Transverse colon (tissue), 4 donors: ENCODE measurements around the gene TOLLIP. TPM values are rescaled to one million over a fixed set of nuclear protein-coding genes. Genes with fewer than 3 reads are reported as not detected.

Source experiments
- DNase-seq: peaks from one replicate; pipeline ENCODE4 v3.0.0-alpha.2; 2019
- H3K27ac ChIP-seq, 4 donors: fragments of 200-600 bp; sonication (generic); 2 replicates each; pipeline ENCODE4 v1.5.1; 2016 to 2018; ENCODE audit warnings: inconsistent platforms in 4 of 4
- H3K27me3 ChIP-seq: fragments of 200-600 bp; sonication (generic); 2 replicates; pipeline ENCODE4 v1.5.1; 2017; ENCODE audit warnings: inconsistent platforms
- H3K36me3 ChIP-seq, 4 donors: fragments of 200-600 bp; sonication (generic); 2 replicates each; pipeline ENCODE4 v1.5.1; 2017 to 2019; ENCODE audit warnings: inconsistent platforms in 4 of 4
- H3K4me1 ChIP-seq, 4 donors: fragments of 200-600 bp; sonication (generic); 2 replicates each; pipeline ENCODE4 v1.5.1; 2017 to 2020; ENCODE audit warnings: inconsistent platforms in 4 of 4
- H3K4me3 ChIP-seq, 4 donors: fragments of 200-600 bp; sonication (generic); 1 replicate in 1 of 4; 2 replicates in 3 of 4; pipeline versions ENCODE4 v1.5.1 to v1.6.1; 2017 to 2019; ENCODE audit warnings: inconsistent platforms in 4 of 4
- H3K9me3 ChIP-seq, 2 donors: fragments of 200-600 bp; sonication (generic); 2 replicates each; pipeline ENCODE4 v1.5.1; 2017 to 2019; ENCODE audit warnings: inconsistent platforms in 2 of 2
- CTCF ChIP-seq, 5 experiments: fragments of 200-600 bp in 3 of 5; fragments of 450-650 bp in 2 of 5; sonication (generic) in 3 of 5; IDR thresholded peaks; 1 replicate in 2 of 5; 2 replicates in 3 of 5; pipeline ENCODE4 v1.5.1; 2016 to 2017; ENCODE audit warnings: antibody characterized with exemption in 5 of 5, inconsistent platforms in 3 of 5, mild to moderate bottlenecking in 2 of 5, moderate library complexity in 1 of 5
- EP300 ChIP-seq: sonication (generic); formaldehyde crosslinking; IDR thresholded peaks from one replicate; pipeline ENCODE4 v1.6.1; 2017; ENCODE audit warnings: antibody characterized with exemption, low read depth
- POLR2A ChIP-seq: fragments of 450-650 bp; IDR thresholded peaks from one replicate; pipeline ENCODE4 v1.6.1; 2016; ENCODE audit warnings: antibody characterized with exemption, mild to moderate bottlenecking, moderate library complexity
- POLR2AphosphoS5 ChIP-seq, 3 donors: sonication (generic); formaldehyde crosslinking; IDR thresholded peaks; one replicate each; pipeline ENCODE4 v1.6.1; 2016; ENCODE audit warnings: antibody characterized with exemption in 3 of 3
- WGBS, 2 donors: methylation state at CpG; one replicate each; pipeline ENCODE4 v1.1.5; 2018; ENCODE audit warnings: low coverage in 1 of 2; 5-methylcytosine and 5-hydroxymethylcytosine counted together
- in situ Hi-C, 4 donors: fragments of 200-750 bp; cut with MboI; loops; one replicate each; pipeline versions ENCODE4 v1.15.0 to v1.15.1; 2017; ENCODE audit warnings: low sequenced_read_pairs in 3 of 4, low pct_ligation_motif_present in 1 of 4, low pct_unique_long_range_greater_than_20kb in 1 of 4
- intact Hi-C: fragments of 100-400 bp; cut with DNase I; formaldehyde crosslinking; loops from one replicate; pipeline ENCODE4 v1.15.1; 2023; ENCODE audit warnings: low total_unique reads
- total RNA-seq, 4 donors: library from RNA; depleted of rRNA; stranded (reverse); fragments of >200 nt; gene quantifications; one replicate each; pipeline ENCODE4 v1.1.0, GENCODE V29; 2016

TOLLIP gene
- total RNA-seq, 4 donors from 2014 or later, result 25.9 to 132 (median 50.4) TPM

- peak; percentile 35 for DNase-seq
- no peaks in the 10 kb centered on the region for H3K27me3 ChIP-seq
- TF ChIP-seq EP300 (no peak), CTCF (IDR thresholded peaks at IDR 0.05) (no peak), POLR2A (no peak), POLR2AphosphoS5 (IDR thresholded peaks at IDR 0.05) (no peak)
- 60 to 71% methylated on average over 11 to 31 of the region's 31 CpGs for whole genome bisulfite sequencing, 2 donors
- intact Hi-C loops (no loop called here), in situ Hi-C loops (loop anchor here in 3 of 4 donors (25.0 kb wide), 1 partner anchor 214 kb away; no protein-coding TSS in a partner anchor)
- peaks cover 0 to 4% (median 2%) of the 10 kb centered on the region in 4 donors for H3K36me3 ChIP-seq
- no peak overlapping the region for H3K4me3 ChIP-seq
- peaks cover 30 to 46% (median 33%) of the 10 kb centered on the region in 4 donors for H3K4me1 ChIP-seq
- peak overlapping the region; percentile 0 to 48 (median 14) for H3K27ac ChIP-seq
- no peaks in the 10 kb centered on the region for H3K9me3 ChIP-seq
Measured at GRCh38 chr11:1297576-1298473, 11.6 kb downstream of the TOLLIP start.

GRCh38 chr11:1297011-1297575, 12.3 kb downstream of the TOLLIP start:
- in situ Hi-C loops, result loop anchor here in 3 of 4 donors (25.0 kb wide), 1 partner anchor 215 kb away; no protein-coding TSS in a partner anchor
- Histone ChIP-seq H3K27me3 (no peaks in the 10 kb centered on the region), H3K27ac (peak overlapping the region in 1 of 4 donors; percentile 12), H3K4me3 (no peak overlapping the region), H3K4me1 (peaks cover 23 to 38% (median 28%) of the 10 kb centered on the region in 4 donors), H3K36me3 (peaks cover 0 to 4% (median 2%) of the 10 kb centered on the region in 4 donors), H3K9me3 (no peaks in the 10 kb centered on the region)
- intact Hi-C loops, result no loop called here
- 89 to 94% methylated on average over 8 to 25 of the region's 25 CpGs for WGBS, 2 donors
- DNase-seq, result no peak
- no peak for TF ChIP-seq POLR2AphosphoS5 (IDR thresholded peaks at IDR 0.05)
- TF ChIP-seq POLR2A, result no peak
- TF ChIP-seq CTCF (IDR thresholded peaks at IDR 0.05), result no peak
- TF ChIP-seq EP300, result no peak

GRCh38 chr11:1296287-1296686, 13.1 kb downstream of the TOLLIP start:
- intact Hi-C loops, result no loop called here
- Histone ChIP-seq H3K4me1 (peaks cover 23 to 34% (median 26%) of the 10 kb centered on the region in 4 donors), H3K27ac (no peak overlapping the region), H3K9me3 (no peaks in the 10 kb centered on the region), H3K27me3 (no peaks in the 10 kb centered on the region), H3K36me3 (peaks cover 0 to 4% (median 2%) of the 10 kb centered on the region in 4 donors), H3K4me3 (no peak overlapping the region)
- TF ChIP-seq POLR2AphosphoS5 (IDR thresholded peaks at IDR 0.05) (no peak), EP300 (no peak)
- DNase-seq, result no peak
- in situ Hi-C loops, result loop anchor here in 3 of 4 donors (25.0 kb wide), 1 partner anchor 216 kb away; no protein-coding TSS in a partner anchor
- WGBS, 2 donors, result 94% methylated on average over 7 to 9 of the region's 9 CpGs

GRCh38 chr11:1295591-1295990, 13.8 kb downstream of the TOLLIP start:
- Histone ChIP-seq H3K36me3 (peaks cover 0 to 6% (median 2%) of the 10 kb centered on the region in 4 donors), H3K4me1 (peaks cover 23 to 34% (median 26%) of the 10 kb centered on the region in 4 donors), H3K27me3 (no peaks in the 10 kb centered on the region), H3K4me3 (no peak overlapping the region), H3K27ac (no peak overlapping the region), H3K9me3 (no peaks in the 10 kb centered on the region)
- 97% methylated on average over 23 of the region's 23 CpGs; no CpG with 5 or more reads in 1 of the 2 donors for WGBS, 2 donors
- in situ Hi-C loops, result loop anchor here in 3 of 4 donors (25.0 kb wide), 1 partner anchor 217 kb away; no protein-coding TSS in a partner anchor
- DNase-seq, result no peak
- intact Hi-C loops, result no loop called here
- TF ChIP-seq CTCF (IDR thresholded peaks at IDR 0.05) (no peak), POLR2AphosphoS5 (IDR thresholded peaks at IDR 0.05) (no peak), POLR2A (no peak), EP300 (no peak)
